NCI-H2107 treated with DMSO at 0.1 percent for 48 hours (cell line): ENCODE results near the gene SREK1IP1.

Experiments used
- DNase-seq: peaks from one replicate; lab custom pipeline; 2025; ENCODE audit not compliant: unreplicated experiment; lab: John Stamatoyannopoulos, UW

Gene SREK1IP1

DNA sequence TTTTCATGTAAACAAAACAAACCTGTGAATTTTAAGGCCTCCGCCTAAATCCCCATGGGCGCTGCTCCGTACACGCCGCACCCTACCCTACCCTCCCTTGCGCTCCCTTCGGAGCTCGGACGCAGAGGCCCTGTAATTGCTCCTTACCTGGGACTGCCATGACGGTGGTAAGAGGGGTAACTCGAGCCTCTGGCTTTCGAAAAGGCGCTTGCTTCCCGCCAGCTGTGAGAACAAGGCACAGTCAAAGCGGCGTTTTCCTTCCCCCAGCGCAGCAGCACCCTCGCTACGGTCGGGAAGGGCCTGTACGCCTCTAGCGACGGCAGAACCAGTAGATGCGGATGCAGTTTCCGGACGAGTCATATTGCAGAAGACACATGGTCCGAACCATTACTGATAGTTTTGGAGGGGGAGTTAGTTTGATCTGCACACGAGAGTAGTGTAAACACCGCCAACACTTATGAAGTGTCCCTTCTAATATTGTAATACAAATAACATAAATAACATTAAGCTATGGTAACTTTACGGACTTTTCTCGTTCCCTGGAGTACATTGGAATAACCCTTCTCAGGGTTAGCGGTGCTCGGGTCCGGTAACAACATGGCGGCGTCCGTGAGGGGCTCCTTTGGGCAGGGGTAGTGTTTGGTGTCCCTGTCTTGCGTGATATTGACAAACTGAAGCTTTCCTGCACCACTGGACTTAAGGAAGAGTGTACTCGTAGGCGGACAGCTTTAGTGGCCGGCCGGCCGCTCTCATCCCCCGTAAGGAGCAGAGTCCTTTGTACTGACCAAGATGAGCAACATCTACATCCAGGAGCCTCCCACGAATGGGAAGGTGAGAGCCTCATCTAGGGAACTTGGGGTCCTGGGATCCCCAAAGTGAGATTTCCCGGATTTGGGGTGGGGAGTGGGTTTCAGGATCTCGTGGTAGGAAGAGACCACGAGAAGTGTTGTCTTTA, at the start of gene SREK1IP1, which contains the start of gene CWC27:
SREK1IP1 (minus strand) TSS at position 334 of the 955 bp plus-strand sequence; CDS start at position 160, 174 bp downstream.
CWC27 (plus strand) TSS at position 573 of the 955 bp plus-strand sequence; CDS start at position 790, 217 bp downstream.
- DNase-seq, result peak; percentile 74

DNA sequence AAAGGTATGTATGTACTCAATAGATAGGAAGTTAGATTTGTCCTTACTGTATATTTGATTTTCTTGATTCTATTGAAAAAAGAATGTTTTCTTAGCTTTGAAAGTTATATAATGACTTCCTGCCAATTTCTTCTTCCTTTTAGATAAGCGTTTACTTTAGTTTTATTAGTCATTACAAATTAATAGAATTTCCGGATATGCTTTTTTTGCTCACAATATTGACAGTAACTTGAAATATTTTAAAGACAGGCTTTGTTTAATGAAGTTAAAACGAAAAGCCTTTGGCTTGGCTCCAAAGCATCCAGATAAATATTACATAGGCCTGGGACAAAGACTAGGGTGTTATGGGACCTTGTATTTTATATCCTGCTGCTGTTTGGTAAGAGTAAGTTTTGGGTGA, 49.8 kb upstream of the SREK1IP1 start:
- DNase-seq, result no peak

DNA sequence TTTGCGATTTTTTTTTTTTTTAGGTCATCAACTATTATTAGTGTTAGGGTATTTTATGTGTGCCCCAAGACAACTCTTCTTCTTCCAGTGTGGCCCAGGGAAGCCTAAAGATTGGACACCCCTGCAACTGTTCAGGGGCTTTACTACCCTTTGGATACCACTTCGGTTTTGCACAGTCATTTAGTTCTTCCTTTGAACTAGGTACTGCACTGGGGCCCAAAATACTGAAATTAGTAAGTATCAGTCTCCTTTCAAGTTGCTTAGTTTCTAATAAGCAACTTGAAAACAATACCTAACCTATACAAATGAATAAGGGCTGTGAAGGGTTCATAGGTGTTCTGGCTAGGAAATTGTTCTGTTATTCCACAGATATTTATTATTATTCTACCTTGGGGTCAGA, 45.6 kb upstream of the SREK1IP1 start:
- no peak for DNase-seq

DNA sequence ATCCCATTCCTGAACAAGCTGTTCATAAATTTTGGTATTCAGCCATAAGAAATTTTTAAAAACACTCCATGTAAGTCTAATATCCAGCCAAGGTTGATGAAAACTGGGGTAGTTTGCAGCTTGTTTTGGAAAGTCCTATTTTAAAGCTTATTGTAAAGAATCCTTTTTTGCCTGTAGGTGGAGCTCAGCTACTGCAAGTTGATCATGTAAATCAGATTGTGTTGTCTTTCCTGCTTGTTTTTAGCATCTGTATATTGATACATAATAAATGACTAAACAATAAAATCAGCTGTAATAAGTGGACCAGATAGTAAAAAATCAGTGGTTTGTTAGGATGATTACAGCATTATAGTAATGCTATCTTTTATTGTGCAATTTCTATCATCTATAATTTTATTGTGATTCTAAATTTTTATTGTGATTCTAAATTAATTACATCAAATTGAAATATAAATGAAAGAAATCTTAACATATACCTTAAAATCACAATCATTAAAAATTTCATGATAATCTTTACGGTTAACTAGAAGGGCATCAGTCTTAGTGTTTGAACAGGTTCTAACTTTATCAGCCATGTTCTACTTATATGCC, 42.7 kb upstream of the SREK1IP1 start:
- peak; percentile 47 for DNase-seq

DNA sequence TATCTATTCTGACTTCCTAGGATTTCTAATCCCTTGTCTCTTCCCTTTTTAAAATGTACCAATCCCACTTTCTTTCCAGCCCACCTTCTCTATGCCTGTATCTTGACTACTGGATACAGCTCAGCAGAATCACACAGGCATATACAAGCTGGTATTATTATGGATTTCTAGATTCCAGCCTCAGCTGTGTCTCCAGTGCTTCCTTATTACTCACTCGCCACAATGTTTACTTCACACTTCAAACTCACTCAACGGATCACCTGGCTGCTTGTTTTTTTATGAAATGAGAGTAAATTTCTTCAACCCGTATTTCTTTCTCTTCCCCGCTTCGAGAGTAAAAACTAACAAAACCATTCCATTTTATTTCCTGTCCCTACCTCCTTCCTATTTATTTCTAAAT, 39.0 kb upstream of the SREK1IP1 start:
- no peak for DNase-seq

DNA sequence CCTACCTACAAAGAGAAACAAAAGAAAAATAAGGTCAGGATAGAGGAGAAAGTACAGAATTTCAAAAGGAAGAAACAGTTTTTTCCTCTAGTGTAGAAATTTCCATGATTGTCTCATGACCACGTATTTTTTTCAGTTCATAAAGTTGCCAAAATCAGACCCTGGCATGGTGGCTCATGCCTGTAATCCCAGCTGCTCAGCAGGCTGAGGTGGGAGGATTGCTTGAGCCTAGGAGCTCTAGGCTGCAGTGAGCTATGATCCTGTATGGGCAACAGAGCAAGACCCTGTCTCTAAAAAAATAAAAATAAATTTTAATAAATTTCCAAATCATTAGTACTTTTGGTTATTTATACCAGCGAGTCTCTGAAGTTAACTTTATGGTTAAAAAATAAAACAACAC, 38.0 kb upstream of the SREK1IP1 start:
- DNase-seq, result no peak

DNA sequence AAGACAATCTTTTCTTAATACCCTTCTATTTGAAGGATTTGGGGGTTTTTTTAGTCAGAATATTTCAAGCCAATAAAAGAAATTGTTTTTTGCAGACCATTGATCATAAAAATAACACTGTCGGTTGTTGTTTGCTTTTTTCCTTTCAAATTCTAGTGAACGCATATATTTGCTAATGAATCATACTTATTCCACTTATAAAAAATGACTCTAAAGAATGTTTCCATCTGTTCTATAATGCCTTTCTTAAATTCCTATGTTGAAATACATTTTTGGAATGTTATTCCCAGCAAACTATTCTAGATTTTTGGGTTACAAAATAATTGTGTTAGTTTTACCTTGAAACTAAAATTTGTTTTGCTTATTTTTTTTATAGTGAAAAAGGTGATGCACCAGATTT, 32.4 kb upstream of the SREK1IP1 start:
- no peak for DNase-seq

DNA sequence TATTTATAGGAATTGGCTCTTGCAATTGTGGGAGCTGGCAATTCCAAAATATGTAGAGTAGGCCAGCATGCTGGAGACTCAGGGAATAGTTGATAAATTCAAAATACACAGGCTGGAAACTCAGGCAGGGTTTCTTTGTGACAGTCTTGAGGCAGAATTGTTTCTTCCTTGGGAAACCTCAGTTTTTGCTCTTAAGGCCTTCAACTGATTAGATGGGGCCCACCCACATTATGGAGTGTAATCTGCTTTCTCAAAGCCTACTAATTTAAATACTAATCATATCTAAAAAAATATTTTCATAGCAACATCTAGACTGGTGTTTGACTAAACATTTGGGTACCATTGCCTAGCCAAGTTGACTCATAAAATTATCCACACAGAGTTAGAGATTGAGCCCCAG, 27.8 kb upstream of the SREK1IP1 start:
- no peak for DNase-seq

DNA sequence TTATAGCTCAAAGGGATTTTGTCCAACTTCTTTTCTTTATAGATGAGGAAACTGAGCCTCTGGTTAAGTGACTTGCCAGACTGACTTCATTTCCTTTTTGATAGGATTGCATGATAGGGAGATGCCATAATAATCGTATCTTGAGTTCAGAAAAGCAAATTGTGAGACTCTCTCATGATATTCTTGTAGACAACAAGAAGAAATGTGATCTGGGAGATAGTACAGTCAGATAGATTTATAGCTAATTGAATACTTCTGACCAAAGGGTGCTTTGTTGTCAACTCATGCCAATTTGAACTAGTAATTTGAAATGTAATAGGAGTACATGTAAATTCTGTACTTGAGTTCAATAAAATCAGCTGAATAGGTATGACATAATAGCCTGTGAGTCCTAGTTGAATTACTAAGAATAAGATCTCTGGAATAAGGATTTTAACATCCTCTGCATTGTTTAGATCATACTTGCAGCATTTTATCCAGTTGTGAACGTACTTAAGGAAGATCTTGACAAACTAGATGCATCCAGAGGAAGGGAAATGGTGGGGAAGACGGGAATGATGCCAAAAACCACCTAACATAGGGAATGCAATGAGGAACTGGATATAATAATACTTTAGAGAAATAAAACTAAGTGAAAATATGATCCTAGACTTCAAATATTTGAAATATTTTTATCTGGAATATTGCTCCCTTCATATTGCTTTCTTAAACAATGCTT, 25.7 kb upstream of the SREK1IP1 start:
- DNase-seq, result no peak

DNA sequence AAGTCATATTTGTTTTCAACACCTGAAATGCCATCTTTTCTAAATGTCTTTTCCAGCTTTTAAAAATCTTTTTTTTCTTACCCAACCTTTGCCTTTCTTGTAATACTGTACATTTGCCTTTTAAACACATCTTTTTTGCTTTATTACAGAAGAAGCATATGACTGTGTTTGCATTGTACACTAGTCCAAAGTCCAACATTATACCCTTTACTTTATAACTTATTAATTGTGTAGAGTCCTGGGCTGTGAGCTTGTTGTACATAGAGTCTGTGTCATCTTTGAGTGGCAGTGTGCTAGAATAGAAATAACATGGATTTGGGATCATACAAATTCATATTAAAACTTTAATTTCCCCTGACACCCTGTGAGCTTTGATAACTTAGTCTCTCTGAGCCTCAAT, 24.0 kb upstream of the SREK1IP1 start:
- DNase-seq, result no peak

DNA sequence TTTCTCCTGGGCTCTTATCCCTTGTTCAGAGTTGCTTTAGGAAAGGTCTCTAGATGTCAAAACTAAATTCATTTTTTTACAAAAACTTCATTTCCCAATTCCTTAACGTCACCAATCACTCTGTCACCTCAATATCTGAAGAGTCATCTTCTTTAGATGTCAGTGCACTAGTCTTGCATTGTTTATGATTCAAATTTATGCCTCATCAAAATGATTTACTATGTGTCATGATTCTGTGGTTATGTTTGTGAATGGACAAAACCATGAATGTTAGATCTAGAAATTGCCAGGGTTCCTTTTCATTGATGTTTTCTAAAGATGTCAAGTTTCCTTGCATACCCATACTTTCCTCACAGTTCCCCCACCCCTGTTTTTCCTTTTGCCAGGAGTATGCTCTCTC, 21.7 kb upstream of the SREK1IP1 start:
- DNase-seq, result no peak

DNA sequence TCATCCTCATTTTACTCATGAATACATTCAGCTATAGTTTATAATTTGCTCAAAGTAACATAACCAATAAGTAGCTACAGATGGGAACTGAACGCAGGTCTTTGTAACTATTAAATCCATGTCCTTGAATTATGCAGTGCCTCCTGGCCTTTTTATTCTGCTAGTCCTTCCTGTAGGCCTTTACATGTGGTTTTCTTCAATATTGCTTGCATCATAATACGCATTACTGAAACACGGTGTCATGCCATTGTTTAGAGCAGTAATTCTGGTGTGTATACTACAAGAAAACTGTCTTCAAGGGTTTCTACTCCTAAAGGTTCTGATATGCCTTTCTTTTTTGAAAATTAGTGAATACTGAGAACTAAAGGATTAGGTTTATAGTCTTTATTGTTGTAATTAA, 21.0 kb upstream of the SREK1IP1 start:
- no peak for DNase-seq

DNA sequence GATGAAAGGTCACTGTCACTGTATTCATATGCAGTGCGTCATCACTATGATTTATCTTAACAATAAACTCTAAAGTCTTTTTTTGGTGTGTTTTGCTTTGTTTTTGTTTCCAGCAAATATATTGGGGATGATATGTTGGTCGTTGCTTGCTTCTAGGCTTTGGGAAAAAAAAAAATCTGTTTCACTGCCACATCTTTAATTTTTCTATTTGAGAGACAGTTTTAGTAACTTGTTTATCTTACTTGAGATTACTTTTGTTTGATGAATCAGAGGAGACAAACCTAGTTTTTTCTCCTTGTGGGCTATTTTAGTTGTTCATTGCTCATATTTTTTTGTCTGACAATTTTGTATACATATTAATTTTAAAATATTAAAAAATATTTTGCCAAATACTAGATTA, 19.7 kb upstream of the SREK1IP1 start:
- DNase-seq, result no peak

DNA sequence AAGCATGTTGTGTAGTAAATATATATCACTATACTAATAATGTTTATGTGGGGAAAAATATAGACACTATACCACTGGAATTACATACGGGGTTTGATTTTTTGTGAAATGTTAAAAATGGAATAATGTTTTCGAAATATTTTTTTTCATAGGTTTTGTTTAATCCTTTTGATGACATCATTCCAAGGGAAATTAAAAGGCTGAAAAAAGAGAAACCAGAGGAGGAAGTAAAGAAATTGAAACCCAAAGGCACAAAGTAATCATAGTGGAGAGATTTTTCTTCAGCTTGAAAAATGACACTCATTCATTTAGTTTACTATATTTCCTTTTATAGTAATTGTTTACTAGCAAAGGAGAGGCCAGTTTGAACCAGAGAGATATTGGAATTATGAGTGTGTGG, 17.9 kb upstream of the SREK1IP1 start:
- no peak for DNase-seq

DNA sequence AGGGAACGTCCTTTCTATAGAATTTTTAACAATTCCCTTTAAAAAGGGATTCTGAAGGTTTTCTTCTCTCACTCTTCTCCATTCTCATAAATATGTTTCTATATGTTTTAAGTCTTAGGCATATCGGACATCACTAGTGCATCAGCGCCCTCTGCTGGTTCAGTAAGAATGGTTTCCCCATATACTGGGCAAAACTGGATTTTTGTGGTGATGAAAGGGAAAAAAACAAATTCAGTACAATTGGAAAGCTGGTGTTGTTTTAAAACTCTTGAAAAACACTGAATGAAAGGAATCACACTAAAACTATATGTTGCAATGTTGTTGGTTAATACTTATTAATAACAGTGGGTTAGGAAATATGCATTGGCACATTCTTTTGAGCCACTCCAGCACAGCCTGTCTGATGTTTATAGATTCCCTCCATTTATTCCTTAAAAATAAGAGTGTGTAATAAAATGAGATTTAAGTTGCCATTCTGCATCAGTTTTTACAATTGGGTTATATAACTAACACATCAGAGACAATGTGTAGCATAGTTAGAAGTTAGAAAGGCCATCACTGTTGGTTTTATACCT, 16.0 kb upstream of the SREK1IP1 start:
- peak; percentile 23 for DNase-seq

DNA sequence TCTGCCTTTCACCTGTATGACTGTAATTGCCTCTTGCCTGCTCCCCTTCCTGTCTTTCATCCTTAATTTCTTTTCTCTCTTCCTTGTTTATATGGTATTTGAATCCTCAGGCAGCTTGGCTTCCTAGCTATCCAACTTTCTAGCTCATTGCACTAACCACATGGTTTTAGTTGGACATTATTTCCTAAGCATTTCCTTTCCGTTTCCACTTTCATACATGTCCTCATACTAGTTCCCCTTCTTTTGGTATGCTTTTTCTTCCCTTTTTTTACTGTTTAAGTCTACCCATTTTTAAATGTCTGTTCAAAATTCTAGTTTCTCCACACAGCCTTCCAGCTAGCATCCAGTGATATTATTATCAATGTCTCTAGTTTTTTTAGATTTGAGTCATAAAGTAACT, 6.8 kb upstream of the SREK1IP1 start:
- no peak for DNase-seq

DNA sequence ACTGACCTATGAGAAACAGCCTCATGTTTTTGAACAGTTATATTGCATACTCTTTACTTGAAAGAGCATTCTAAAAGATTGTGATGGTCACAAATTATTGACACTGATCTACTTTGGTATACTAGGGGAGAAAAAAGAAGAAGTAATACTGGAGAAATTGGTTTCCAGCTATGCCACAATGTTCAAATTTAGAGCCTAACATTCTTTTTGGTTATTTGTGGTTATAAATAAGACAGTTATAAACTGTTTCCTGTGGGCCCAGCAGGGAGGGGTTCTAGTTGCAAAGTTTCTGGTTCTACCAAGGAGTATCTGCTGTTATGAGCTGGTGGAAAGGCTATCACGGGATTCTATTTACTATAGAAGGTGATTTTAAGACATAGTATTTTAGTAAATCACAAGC, 5.0 kb upstream of the SREK1IP1 start:
- DNase-seq, result no peak

DNA sequence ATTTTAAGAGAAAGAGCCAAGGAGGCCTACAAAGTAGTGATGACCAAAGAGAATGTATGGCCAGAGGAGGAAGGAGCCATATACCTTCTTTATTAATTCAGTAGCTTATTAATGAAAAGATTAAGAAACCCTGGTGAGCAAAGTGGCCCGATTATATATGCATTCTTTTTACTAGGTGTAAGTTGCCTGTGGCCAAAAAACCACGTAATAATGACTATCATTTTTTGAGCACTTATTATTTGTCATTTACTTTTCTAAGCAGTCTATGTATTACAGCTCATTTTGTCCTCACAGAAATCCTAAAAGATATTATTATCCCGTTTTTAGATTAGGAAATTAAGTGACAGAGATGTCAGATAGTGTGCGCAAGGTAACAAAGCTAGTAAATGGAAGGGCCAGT, 3.2 kb upstream of the SREK1IP1 start:
- no peak for DNase-seq

DNA sequence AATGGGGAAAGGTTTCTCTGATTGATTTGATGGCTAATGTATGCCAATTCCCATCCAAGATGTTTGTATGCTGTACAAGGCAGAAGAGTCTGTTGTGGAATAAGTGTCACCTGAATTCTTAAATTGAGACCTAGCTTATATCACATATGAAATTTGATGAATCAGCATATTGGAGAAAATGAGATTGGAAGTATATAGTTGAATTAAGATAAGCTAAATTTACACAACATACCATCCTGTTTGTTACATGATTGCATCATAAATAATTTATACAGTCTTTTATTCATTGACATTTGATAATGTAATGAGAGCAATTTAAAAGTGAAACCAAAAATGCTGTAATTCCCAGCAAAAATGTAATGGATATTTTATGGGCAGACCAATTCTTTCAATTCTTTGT, 1.4 kb upstream of the SREK1IP1 start:
- no peak for DNase-seq

DNA sequence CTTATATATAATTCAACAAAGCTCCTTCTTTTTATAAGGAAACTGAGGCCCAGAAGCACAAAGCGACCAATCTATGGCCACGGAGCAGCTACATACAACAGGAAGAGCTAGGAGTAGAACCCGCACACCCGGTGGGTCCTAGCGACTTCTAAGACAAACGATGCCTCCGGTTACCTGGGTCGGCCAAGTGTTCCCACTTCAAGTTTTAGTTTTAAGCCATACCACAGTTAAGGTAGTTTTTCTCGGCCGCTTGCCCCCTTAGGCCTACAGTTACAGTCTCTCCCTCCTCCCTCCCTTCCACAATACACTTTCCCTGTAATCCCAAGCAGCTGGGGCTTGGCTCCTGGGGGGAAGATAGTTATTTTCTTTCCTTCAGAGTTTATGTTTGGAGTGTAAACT, 533 bp downstream of the SREK1IP1 start:
- DNase-seq, result peak; percentile 14

DNA sequence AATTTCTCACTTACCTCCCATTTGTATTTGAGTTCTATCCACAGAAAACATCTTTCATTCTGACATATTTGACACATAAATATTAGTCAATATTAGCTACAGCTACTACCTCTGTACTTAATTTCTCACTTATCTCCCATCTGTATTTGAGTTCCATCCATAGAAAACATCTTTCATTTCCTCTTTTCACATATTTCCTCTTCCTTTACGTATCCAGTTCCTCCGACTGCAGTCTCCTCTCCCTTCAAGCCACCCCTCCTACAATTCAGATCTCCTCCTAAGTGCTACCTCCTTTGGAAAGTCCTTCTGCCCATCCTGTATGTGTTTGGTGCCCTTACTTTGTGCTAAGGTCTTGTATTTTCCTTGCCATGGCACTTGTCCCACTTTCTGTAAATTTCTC, 1.6 kb downstream of the SREK1IP1 start:
- DNase-seq, result no peak
